ENCODE results near the gene STXBP6.

The STXBP6 gene

GRCh38 chr14:24996930-24997725 is 52.8 kb downstream of the STXBP6 start:
- TF ChIP-seq CTCF (IDR thresholded peaks at IDR 0.05) = no peak
- DNase-seq (ENCODE audit: low spot score) = no peak
- Histone ChIP-seq H3K27ac (no peak overlapping the region), H3K4me3 (no peak overlapping the region)

- Histone ChIP-seq H3K4me3 (no peak overlapping the region), H3K27ac (no peak overlapping the region)
- DNase-seq (ENCODE audit: low spot score) = no peak
- no peak for TF ChIP-seq CTCF (IDR thresholded peaks at IDR 0.05)
Observed at GRCh38 chr14:24995016-24995415, 54.9 kb downstream of the STXBP6 start.

DNA sequence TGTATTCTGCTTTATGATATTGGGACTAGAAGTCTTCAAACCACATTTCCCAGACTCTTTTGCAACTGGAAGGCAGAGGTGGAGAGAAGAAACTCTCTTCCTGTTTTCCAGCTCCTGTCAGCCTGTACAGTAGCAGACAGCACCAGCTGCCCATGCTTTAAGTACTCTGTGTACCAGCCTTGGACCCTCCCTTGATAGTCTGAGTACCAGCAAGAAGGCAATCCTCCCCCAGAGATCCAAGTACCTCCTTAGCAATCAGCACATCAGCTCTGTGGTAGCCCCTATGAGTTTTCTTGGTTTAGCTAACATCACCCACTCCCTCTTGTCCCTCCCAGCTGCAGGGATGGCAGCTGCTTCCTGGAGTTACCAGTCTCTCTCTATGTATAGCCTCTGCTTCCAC is 56.3 kb downstream of the STXBP6 start:
- H3K27ac ChIP-seq = no peak overlapping the region
- no peak for DNase-seq (ENCODE audit: low spot score)
- TF ChIP-seq CTCF (IDR thresholded peaks at IDR 0.05) = no peak
- H3K4me3 ChIP-seq = no peak overlapping the region

GRCh38 chr14:24992624-24993360 is 57.2 kb downstream of the STXBP6 start:
- no peak overlapping the region for H3K4me3 ChIP-seq
- no peak for TF ChIP-seq CTCF (IDR thresholded peaks at IDR 0.05)
- no peak overlapping the region for H3K27ac ChIP-seq
- no peak for DNase-seq (ENCODE audit: low spot score)

GRCh38 chr14:24991821-24992220 is 58.1 kb downstream of the STXBP6 start:
- Histone ChIP-seq H3K4me3 (no peak overlapping the region), H3K27ac (no peak overlapping the region)
- DNase-seq (ENCODE audit: low spot score) = no peak
- TF ChIP-seq CTCF (IDR thresholded peaks at IDR 0.05) = no peak

DNA sequence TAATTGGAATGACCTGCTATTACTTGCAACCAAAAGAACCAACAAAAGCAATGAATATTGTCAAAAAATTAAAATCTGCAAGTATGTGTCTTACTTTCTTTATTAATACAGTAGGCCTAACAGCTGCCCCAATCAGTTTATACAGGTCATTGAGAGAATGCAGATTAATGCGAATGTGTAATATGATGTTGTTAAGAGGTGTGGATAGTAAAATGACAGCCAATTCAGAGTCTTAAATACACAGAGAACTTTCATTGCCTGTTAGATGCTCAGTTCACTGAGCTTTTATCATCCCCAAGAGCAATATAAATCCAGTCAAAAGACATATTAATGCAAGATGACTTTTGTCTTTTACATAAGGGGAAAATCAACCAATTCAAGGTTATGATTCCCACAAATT is 58.7 kb downstream of the STXBP6 start:
- DNase-seq (ENCODE audit: low spot score) = no peak
- TF ChIP-seq CTCF (IDR thresholded peaks at IDR 0.05) = no peak
- no peak overlapping the region for H3K27ac ChIP-seq
- H3K4me3 ChIP-seq = no peak overlapping the region

GRCh38 chr14:24990773-24991172 is 59.2 kb downstream of the STXBP6 start:
- no peak for DNase-seq (ENCODE audit: low spot score)
- Histone ChIP-seq H3K4me3 (no peak overlapping the region), H3K27ac (no peak overlapping the region)
- no peak for TF ChIP-seq CTCF (IDR thresholded peaks at IDR 0.05)

Measured in coronary artery (tissue), 2 donors.